Stimulated activated CD4-positive, alpha-beta T cell treated with anti-CD3 and anti-CD28 coated beads, Interleukin-15, amount 100 ng/mL, for 1 hour (primary cell): ENCODE results near the gene RRP12.

Source experiments
- DNase-seq, 2 donors: peaks; one replicate each; pipeline ENCODE4 v3.0.0-alpha.2; 2020; ENCODE audit warnings: low read depth in 1 of 2, low spot score in 1 of 2

RRP12 gene

DNA sequence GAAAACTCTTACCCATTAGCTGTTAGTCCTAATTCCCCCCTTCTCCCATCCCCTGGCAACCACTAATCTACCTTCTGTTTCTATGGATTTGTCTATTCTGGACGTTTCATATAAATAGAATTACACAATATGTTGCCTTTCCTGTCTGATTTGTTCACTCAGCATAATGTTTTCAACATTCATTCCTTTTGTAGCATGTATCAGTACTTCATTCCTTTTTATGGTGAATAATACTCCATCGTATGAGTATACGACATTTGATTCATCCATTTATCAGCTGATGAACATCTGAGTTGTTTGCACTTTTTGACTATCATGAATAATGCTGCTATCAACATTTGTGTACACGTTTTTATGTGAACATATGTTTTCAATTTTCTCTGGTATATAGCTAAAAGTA is 86.5 kb downstream of the RRP12 start:
- no peak for DNase-seq

DNA sequence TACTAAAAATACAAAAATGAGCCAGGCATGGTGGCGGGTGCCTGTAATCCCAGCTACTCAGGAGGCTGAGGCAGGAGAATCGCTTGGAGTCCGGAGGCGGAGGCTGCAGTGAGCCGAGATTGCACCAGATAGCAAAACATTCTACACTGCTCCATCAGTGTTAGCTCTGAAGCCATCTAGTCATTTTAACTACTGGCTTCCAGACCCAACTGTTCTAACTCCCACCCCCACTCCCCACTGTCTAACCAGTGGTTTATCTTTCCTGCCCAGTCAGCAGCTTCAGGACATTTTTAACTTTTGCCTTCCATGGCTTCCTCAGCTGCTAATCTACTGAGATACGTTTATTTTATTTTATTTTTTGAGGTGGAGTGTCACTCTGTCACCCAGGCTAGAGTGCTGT is 88.2 kb downstream of the RRP12 start:
- no peak for DNase-seq

DNA sequence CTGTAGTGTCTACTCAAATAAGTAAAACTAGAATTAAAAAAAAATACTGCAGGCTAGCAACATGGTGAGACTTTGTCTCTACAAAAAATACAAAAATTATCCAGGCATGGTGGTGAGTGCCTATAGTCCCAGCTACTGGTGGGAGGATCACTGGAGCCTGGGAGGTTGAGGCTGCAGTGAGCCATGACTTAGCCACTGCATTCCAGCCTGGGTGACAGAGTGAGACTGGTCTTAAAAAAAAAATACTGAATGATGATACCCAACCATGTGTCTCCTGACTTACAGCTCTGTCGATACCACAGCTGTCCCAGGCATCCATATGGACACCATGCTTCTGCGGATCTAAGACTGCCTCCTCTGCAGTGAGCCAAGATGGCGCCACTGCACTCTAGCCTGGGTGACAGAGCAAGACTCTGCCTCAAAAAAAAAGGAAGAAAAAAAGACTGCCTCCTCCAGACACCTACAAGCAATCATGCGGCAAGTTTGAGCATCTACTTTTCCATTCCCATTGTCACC is 90.0 kb downstream of the RRP12 start:
- DNase-seq: no peak

DNA sequence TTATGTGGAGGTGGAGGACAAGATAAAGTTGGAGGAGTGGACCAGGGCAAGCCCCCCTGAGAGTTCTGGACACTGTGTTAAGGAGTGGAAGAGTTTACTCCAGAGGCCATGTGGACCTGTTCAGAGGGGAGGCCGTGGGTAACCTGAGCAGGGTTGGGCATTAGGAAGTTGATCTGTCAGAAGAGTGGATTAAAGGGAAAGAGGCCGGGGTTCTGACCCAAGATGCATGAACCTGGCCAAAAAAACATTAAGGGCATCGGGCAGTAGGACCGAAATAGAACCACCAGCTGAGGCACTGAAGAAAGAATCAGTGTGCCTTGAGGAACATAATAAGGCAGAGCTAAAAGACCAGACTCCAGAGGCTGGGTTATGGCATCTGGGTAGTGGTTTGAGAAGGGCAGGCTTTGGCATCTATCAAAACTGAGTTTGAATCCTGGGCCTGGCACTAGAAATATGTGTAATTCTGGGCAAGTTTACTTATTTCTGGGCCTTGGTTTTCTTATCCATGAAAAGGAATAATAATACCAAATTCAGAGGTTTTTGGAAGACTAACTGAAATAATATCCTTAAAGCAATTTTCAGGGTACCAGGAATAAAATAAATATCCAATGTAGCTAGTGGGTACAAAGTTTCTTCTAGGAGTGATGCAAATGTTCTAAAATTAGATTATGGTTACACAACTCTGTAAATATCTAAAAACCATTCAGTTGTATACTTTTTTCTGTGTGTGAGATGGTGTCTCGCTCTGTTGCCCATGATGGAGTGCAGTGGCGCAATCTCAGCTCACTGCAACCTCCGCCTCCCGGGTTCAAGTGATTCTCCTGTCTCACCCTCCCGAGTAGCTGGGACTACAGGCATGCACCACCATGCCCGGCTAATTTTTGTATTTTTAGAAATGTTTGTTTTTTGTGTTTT is 93.0 kb downstream of the RRP12 start:
- DNase-seq: no peak

DNA sequence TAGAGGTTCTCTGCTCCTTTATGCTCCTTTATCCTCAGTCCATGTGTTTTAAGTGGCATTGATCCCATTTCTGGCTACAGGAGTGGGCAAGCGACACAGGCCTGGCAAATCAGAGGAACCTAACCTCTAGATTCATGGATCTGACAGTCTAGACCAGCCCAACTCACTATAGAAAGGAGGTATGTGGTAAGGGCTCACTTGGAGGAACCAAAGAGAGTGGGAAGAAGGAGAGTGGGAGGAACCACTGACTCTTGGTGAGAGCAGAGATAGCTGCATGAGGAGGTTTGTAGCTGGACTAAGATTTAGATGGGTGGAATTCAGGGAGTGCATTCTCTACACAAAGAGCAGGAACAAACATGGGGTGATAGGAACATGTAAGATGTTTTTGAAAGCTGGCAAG is 93.7 kb downstream of the RRP12 start:
- DNase-seq: no peak
